Gastroesophageal sphincter (tissue), 3 donors: ENCODE measurements around the gene ARTN.

Source experiments
- POLR2A ChIP-seq, 2 donors: fragments of 450-650 bp; IDR thresholded peaks; one replicate each; pipeline ENCODE4 v1.6.1; 2017; ENCODE audit warnings: antibody characterized with exemption in 2 of 2, mild to moderate bottlenecking in 2 of 2, moderate library complexity in 1 of 2
- POLR2AphosphoS5 ChIP-seq: sonication (generic); formaldehyde crosslinking; IDR thresholded peaks from one replicate; pipeline ENCODE4 v1.6.1; 2017; ENCODE audit warnings: antibody characterized with exemption
- TF ChIP-seq, protein P1 (sequence below), 4 experiments: fragments of 200-600 bp in 2 of 4; fragments of 450-650 bp in 2 of 4; sonication (generic) in 1 of 4; IDR thresholded peaks; one replicate each; pipeline ENCODE4 v1.5.1; 2017 to 2019; ENCODE audit warnings: antibody characterized with exemption in 4 of 4, mild to moderate bottlenecking in 2 of 4, moderate library complexity in 2 of 4

DNA sequence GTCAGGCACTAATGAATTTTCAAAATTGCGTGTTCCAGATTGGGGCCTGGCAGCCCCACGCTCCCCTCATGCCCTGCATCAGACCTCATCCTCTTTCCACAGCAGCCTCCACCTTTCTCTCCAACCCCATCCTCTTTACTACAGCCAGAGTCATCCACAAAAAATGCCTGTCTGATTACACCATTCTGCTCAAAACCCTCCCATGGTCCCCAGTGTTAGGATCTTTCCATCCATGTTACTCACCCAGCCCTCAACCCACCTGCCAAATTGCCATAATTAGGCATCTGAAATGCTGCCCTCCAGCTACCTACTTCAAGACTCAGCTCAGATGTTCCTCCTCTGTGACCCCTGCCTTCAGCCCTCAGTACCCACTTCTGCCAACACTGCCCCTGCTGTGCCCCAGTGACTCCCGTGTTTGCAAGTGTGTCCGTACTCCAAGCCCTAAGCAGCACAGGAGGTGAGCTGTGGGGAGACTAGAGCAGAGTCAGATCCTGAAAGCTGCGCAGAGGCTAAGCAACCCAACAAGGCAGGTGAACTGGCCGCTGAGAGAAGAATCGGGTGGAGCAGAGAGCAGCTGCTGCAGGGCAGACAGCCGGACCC, 715 bp upstream of the ARTN start:
- TF ChIP-seq, protein P1, sequence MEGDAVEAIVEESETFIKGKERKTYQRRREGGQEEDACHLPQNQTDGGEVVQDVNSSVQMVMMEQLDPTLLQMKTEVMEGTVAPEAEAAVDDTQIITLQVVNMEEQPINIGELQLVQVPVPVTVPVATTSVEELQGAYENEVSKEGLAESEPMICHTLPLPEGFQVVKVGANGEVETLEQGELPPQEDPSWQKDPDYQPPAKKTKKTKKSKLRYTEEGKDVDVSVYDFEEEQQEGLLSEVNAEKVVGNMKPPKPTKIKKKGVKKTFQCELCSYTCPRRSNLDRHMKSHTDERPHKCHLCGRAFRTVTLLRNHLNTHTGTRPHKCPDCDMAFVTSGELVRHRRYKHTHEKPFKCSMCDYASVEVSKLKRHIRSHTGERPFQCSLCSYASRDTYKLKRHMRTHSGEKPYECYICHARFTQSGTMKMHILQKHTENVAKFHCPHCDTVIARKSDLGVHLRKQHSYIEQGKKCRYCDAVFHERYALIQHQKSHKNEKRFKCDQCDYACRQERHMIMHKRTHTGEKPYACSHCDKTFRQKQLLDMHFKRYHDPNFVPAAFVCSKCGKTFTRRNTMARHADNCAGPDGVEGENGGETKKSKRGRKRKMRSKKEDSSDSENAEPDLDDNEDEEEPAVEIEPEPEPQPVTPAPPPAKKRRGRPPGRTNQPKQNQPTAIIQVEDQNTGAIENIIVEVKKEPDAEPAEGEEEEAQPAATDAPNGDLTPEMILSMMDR (IDR thresholded peaks at IDR 0.05): no peak
- no peak for TF ChIP-seq POLR2A (IDR thresholded peaks at IDR 0.05)
- no peak for TF ChIP-seq POLR2AphosphoS5
